GM18951 (cell line): ENCODE data around the gene RXRA.

Source experiments
- POLR2A ChIP-seq: IDR thresholded peaks from 4 replicates; pipeline ENCODE4 v1.6.1; 2011; ENCODE audit warnings: mild to moderate bottlenecking; ENCODE audit not compliant: insufficient read length, insufficient read depth; ENCODE audit errors: extremely low read depth
- in situ Hi-C: fragments of 300-500 bp; cut with MboI; formaldehyde crosslinking; loops from one replicate; pipeline ENCODE4 v1.12.0; 2022; ENCODE audit warnings: low sequenced_read_pairs, mixed read lengths, inconsistent platforms; ENCODE audit not compliant: unreplicated experiment

Gene RXRA

DNA sequence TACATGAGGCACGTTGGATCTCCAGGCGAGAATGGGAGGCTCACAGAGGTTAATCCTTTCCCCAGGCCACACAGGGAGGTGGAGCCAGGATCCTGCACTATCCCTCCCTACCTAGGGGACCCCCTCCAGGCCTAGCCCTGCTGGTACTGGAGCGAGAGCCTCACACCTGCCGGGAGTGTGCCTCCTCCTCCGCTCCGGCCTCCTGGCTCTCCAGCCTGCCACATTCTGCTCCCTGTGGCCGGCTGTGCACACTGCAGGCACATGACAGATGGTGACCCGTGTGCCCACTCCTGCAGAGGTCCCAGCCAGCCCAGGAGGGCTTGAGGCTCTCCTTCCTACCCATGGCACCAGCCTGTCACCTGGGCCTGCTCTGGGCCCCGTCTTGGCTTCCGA lies 93.4 kb downstream of the RXRA start:
- TF ChIP-seq POLR2A, result no peak

DNA sequence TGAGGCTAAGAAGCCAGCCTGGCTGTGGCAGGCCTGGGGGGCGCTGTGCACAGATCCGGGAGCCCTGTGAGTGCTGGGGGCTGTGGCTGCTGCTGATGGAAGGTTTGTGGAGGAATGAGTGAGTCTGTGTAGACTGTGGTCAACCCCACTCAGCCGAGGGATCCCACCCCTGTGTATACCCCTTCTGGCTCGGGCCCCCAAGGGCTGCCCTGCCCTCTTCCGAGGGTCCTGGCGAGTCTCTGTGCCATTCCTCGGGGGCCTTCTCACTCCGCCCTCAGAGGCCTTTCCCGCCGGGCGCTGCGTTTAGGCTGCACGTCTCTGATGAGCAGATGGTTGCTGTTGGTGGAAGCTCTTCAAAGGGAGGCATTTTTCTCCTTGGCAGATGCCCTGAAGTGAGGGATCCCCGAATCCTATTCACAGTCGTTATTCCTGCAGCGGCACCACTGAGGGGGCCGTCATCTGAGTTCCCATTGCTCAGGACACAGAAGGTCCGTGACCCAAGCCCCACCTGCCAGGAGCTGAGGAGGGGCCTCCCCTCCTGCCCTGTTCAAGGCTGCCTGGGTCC lies 94.1 kb downstream of the RXRA start:
- in situ Hi-C loops, result no loop called here
- TF ChIP-seq POLR2A, result no peak

More for the DNA sequence above, 93.4 kb downstream of the RXRA start:
- in situ Hi-C loops, result no loop called here

DNA sequence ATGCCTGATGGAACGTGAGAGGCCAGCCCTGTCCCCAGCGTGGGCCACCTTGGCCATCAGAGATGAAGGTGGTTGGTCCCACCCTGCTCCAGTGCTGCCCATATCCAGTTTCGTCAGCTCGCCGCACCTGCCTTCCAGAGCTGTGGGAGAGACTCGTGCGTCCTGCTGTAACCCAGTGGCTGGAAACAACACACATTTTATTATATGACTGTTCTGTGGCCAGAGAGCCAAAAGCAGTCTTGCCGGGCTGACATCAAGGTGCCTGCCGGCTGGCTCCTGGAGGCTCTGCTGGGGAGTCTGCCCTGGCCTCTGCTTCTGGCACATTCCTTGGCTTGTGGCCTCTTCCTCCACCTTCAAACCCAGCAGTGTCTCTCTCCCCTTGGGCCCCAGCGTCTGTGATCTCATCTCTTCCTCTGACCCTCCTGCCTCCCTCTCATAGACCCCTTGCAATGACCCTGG lies 94.7 kb downstream of the RXRA start:
- TF ChIP-seq POLR2A, result no peak
- in situ Hi-C loops, result no loop called here

DNA sequence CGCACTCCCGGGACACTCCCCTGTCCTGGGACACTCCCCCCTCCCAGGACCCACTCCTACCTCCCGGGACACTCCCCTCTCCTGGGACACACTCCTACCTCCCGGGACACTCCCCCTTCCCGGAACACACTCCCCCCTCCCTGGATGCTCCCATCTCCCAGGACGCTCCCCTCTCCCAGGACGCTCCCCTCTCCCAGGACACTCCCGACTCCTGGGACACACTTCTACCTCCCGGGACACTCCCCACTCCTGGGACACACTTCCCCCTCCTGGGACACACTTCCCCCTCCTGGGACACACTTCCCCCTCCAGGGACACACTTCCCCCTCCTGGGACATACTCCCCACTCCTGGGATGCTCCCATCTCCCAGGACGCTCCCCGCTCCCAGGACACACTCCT lies 95.6 kb downstream of the RXRA start:
- TF ChIP-seq POLR2A, result no peak
- in situ Hi-C loops, result no loop called here

DNA sequence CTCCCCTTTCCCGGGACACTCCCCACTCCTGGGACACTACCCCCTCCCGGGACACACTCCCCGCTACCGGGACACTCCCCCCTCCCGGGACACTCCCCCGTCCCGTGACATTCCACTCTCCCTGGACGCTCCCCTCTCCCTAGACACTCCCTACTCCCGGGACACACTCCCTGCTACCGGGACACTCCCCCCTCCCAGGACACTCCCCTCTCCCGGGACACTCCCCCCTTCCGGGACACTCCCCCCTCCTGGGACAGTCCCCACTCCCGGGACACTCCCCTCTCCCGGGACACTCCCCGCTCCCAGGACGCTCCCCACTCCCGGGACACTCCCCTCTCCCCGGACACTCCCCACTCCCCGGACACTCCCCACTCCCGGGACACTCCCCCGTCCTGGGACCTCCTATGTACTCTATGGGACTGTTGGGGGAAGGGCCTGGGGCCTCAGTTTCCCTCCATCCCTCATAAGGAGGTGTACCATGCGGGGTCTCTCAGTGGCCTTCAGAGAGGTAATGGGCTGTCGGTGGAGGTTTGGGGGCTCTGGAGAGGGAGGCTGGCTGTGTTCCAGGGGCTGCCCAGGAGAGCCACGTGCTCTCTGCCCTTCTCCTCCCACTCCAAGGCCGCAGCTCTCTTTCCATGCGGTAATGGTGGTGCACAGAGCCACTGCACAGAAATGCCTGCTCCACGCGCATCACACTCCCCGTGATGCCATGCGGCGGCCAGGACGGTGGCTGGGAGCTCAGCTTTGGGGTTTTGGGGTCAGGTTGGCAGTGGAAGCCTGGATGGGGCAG lies 96.2 kb downstream of the RXRA start:
- no peak for TF ChIP-seq POLR2A

DNA sequence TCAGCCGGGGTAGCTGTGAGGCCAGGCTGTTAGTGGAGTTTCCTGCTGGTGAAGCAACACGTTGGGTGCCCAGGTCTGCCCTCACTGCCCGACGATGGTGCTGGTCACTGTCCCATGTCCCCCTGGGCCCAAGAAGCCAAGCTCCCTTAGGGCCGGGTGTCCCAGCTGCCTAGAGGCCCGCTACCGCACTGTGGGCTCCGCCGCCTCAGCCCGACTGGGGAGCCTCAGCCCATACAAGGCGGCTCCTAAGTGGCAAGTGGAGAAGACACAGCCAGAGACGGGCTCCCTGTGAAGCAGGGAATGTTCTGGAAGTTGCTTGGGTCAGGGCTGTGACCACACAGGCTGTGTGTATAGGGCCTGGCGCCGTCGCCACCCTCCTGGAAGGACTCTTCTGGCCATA lies 96.9 kb downstream of the RXRA start:
- in situ Hi-C loops, result no loop called here

More for the DNA sequence above, 96.2 kb downstream of the RXRA start:
- in situ Hi-C loops, result no loop called here

DNA sequence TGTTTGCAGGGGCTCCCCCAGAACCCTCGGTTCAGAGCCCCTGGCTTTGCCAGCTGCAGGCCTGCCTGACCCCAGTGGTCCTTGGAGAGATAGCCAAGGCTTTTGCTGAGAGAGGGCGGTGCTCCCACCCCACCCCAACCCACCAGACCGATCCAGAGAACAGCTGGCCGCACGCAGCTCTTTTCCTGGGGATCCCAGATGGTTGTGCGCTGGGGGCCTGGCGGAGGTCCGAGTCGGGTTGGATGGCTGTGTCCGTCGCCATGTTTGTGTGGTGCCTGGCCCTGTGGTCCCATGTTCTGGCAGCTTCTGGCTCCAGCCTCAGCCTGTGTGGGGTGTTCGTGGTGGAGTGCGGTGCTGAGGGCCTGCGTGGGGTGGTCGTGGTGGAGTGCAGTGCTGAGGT lies 97.5 kb downstream of the RXRA start:
- in situ Hi-C loops, result no loop called here
- no peak for TF ChIP-seq POLR2A

More for the DNA sequence above, 96.9 kb downstream of the RXRA start:
- no peak for TF ChIP-seq POLR2A

DNA sequence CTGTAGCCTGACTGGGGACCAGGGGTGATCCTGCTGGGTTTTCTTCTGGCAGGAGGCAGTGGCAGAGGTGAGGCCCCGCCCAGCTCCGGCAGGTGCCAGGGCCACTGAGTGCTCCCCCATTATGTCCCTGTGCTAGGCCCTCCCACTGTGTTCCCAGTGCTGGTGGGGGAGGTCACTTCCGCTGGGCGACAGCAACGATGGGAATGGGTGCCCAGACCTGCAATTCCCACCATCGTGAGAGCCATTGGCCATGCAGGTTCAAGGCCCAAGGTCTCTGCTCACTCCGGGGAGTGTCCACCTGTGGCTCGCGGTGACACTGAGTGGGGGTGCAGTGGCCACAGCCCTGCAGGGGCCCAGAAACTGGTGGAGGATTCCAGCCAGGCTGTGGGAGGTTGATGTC lies 98.6 kb downstream of the RXRA start:
- in situ Hi-C loops, result no loop called here
- TF ChIP-seq POLR2A, result no peak

DNA sequence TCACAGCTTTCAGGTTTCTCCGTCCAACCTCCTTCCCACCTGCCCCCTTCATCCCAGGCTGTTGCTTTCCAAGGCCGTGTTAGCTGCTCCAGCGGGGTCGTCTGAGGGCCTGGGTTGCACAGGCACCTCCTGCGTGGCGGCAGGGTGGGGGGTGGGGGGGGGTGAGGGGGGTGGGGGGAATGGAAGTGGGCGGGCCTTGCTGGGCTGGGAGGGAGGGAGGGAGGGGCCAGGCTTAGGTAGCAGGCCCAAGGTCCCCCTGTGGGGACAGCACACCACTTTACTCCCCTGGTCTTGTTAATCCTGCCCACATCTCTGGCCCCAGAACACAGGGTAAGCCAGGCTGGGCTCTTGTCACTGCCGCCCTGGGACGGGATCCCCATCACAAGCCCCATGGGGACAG lies 99.1 kb downstream of the RXRA start:
- no peak for TF ChIP-seq POLR2A
- in situ Hi-C loops, result no loop called here

DNA sequence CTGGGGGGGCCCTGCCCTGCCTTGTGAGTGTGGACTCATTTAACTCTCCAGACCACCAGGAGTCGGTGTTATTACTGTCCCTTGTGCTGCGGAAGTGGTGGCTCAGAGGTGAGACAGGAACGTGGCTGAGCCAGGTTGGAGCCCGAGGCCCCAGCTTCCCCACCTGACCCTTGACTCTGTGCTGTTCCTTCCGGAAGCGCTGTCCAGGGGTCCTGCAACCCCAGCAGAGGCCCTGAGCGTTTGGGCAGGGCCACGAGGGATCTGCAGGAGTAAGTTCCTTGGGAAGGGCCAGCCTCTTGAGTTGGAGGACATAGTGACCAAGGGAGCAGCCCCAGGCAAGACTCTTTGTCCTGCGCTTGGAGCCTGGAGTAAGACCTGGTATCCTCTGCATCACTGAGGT lies 99.6 kb downstream of the RXRA start:
- no peak for TF ChIP-seq POLR2A
- in situ Hi-C loops, result no loop called here

DNA sequence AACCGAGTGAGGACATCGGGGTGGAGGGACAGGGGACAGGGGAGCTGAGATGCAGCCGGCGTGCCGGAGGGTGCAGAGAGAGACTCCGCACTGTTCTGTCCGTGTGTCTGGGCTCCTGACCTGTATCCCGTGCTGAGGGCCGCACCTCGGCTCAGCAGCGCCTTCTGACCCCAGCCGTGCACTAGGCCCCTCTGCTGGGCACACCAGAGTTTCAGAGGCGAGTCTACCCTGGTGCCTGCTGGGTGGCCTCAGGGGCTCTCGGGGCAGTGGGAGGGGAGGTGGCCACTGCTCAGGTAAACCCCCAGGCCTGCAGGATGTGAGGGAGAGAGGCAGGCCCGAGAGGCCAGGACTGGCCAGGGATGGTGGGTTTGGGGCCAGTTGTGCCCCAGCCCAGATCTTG lies 100.2 kb downstream of the RXRA start:
- in situ Hi-C loops, result no loop called here
- TF ChIP-seq POLR2A, result no peak

DNA sequence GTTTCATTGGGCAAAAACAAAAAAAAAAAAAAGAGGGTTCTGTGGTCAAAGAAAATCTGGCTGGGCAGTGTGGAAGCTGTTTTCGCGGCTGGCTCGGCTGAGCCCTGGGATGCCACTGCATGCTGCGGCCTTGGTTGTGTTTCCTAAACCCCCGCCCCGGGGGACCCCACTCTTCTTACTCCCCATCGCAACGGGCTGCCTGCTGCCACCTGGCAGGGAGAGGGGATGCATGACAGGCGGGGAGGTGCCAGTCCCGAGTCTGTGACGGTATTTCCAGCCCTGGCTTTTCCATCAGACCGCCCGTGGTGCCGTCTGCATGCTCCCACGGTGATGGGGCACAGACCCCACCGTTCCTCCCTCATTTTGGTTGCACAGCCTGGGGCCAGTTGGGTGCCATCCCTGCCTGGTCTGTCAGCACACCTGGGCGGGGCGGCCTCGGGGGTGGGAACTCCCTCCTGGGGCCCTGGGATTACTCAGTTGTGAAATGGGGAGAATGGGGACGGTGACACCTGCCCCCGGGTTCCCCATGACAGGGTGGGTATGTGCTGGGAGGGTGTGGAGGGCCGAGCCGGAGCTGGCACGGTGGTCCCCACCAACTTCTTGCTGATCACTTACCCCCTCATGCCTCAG lies 101.0 kb downstream of the RXRA start:
- no peak for TF ChIP-seq POLR2A
- in situ Hi-C loops, result no loop called here

DNA sequence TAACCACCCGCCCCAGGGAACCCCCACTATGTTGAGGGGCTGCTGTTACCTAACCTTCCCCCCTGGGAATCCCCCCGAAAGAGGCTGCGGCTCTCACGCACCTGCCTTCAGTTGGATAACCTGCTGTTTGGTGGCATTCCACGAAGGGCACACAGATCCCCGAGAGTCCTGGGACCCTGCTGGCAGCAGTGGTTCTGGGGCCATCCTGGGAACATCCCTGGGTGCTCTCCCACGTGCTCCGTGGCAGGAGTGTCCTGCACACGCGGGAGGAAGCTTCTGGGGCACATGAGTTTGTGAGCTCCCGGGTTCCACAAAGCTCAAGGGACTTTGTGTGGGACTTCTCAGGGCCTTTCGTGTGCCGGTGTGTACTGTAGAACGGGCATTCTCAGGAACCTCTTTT lies 102.3 kb downstream of the RXRA start:
- in situ Hi-C loops, result no loop called here
- TF ChIP-seq POLR2A, result no peak

DNA sequence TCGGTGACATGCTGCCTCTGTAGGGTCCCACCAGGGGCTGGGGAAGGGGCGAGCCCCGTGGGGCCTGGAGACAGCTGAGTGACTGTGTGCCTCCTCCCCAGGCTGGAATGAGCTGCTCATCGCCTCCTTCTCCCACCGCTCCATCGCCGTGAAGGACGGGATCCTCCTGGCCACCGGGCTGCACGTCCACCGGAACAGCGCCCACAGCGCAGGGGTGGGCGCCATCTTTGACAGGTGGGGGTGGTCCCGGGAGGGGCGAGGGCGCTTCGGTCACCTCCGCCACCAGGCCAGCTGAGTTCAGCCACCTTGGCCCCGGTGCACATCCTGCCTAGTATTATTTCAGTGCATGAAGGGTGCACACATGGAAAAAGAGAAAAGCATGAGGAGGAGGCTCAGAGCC lies 102.8 kb downstream of the RXRA start:
- in situ Hi-C loops, result no loop called here

More for the DNA sequence above, 102.8 kb downstream of the RXRA start:
- TF ChIP-seq POLR2A, result no peak
